ENCODE data around the gene GRAP.
A peak's percentile ranks its signal among the peaks of the same experiment; 100 is the strongest.
"Not testable (repeated sequence)": the region's sequence is repeated elsewhere in the genome, so short reads cannot be mapped to it uniquely, and the experiment has no call there.

Gene GRAP

GRCh38 chr17:19042369-19042768 lies 4.4 kb downstream of the GRAP start:
- not testable (repeated sequence) for DNase-seq (ENCODE audit: low read depth in 2 of 2)

- DNase-seq (ENCODE audit: low read depth in 2 of 2) = not testable (repeated sequence)
Measured at GRCh38 chr17:19041871-19042270, 4.9 kb downstream of the GRAP start.

- not testable (repeated sequence) for DNase-seq (ENCODE audit: low read depth in 2 of 2)
Measured at GRCh38 chr17:19040350-19040749, 6.4 kb downstream of the GRAP start.

GRCh38 chr17:19038730-19039129 lies 8.0 kb downstream of the GRAP start:
- not testable (repeated sequence) for DNase-seq (ENCODE audit: low read depth in 2 of 2)

GRCh38 chr17:19038007-19038406 lies 8.8 kb downstream of the GRAP start:
- DNase-seq (ENCODE audit: low read depth in 2 of 2) = not testable (repeated sequence)

GRCh38 chr17:19037547-19037946 lies 9.2 kb downstream of the GRAP start:
- not testable (repeated sequence) for DNase-seq (ENCODE audit: low read depth in 2 of 2)

- not testable (repeated sequence) for DNase-seq (ENCODE audit: low read depth in 2 of 2)
Measured at GRCh38 chr17:19036186-19036585, 10.6 kb downstream of the GRAP start.

- DNase-seq (ENCODE audit: low read depth in 2 of 2) = not testable (repeated sequence)
Measured at GRCh38 chr17:19032377-19032988, 14.3 kb downstream of the GRAP start.

- peak in 1 of 2 donors; percentile 66 for DNase-seq (ENCODE audit: low read depth in 2 of 2)
Measured at GRCh38 chr17:19031729-19032128, 15.0 kb downstream of the GRAP start.

GRCh38 chr17:19030771-19031449 lies 15.8 kb downstream of the GRAP start:
- not testable (repeated sequence) for DNase-seq (ENCODE audit: low read depth in 2 of 2)

- DNase-seq (ENCODE audit: low read depth in 2 of 2) = not testable (repeated sequence)
Measured at GRCh38 chr17:19029740-19030139, 17.0 kb downstream of the GRAP start.

GRCh38 chr17:19028671-19029070 lies 18.1 kb downstream of the GRAP start:
- not testable (repeated sequence) for DNase-seq (ENCODE audit: low read depth in 2 of 2)

GRCh38 chr17:19024101-19025078 lies 22.4 kb downstream of the GRAP start:
- DNase-seq (ENCODE audit: low read depth in 2 of 2) = no peak

GRCh38 chr17:19023209-19023999 lies 23.4 kb downstream of the GRAP start:
- DNase-seq (ENCODE audit: low read depth in 2 of 2) = no peak

GRCh38 chr17:19022747-19023146 lies 24.0 kb downstream of the GRAP start:
- no peak for DNase-seq (ENCODE audit: low read depth in 2 of 2)

GRCh38 chr17:19022128-19022527 lies 24.6 kb downstream of the GRAP start:
- no peak for DNase-seq (ENCODE audit: low read depth in 2 of 2)

- DNase-seq (ENCODE audit: low read depth in 2 of 2) = peak in 1 of 2 donors; percentile 33
Measured at GRCh38 chr17:19021622-19022083, 25.1 kb downstream of the GRAP start.

- DNase-seq (ENCODE audit: low read depth in 2 of 2) = not testable (repeated sequence)
Measured at GRCh38 chr17:19021011-19021621, 25.6 kb downstream of the GRAP start.

GRCh38 chr17:19020016-19020415 lies 26.7 kb downstream of the GRAP start:
- DNase-seq (ENCODE audit: low read depth in 2 of 2) = no peak

- DNase-seq (ENCODE audit: low read depth in 2 of 2) = no peak
Measured at GRCh38 chr17:19019041-19019941, 27.5 kb downstream of the GRAP start.

Data from stimulated activated CD4-positive, alpha-beta T cell treated with anti-CD3 and anti-CD28 coated beads, Interleukin-15, amount 100 ng/mL, for 48 hours (primary cell).